GM06990 (cell line): ENCODE data around the gene UMOD.

Experiments
- DNase-seq: peaks from one replicate; pipeline ENCODE4 v3.0.0-alpha.2; 2011; ENCODE audit not compliant: insufficient read length; ENCODE audit errors: extremely low read depth
- H3K27me3 ChIP-seq: replicated peaks from 2 replicates; pipeline ENCODE4 v1.6.0; 2011; ENCODE audit warnings: low read length; ENCODE audit not compliant: control insufficient read depth, insufficient read depth
- H3K36me3 ChIP-seq: 2 replicates; pipeline ENCODE4 v1.5.1; 2011; ENCODE audit warnings: low read length; ENCODE audit not compliant: control insufficient read depth, insufficient read depth
- H3K4me3 ChIP-seq: replicated peaks from 2 replicates; pipeline ENCODE4 v1.5.1; 2011; ENCODE audit warnings: low read depth, mild to moderate bottlenecking, control low read depth, low read length
- TF ChIP-seq, protein P1 (sequence below): IDR thresholded peaks from 2 replicates; pipeline ENCODE4 v1.5.1; 2011; ENCODE audit warnings: low read length, control low read depth, mild to moderate bottlenecking, inconsistent platforms; ENCODE audit not compliant: insufficient read depth, poor library complexity, severe bottlenecking

The UMOD gene

DNA sequence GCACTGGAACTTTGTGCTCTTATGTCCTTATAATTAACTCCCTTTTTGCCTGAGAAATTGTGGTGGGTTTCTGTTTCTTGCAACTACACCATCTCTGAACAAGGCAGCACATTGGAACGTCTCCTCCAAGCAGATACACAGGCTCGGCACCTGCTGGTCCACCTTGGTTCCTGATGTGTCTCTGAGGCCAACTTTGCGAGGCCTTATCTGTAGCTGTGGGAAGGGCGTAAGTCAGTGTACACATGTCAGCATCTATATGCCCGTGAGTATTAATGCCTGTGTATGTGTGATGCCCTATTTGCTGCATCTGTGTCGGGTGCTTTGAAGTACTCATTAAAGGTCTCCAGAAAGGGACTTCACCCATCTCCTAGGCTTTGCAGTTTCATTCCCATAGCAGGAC, 42.7 kb downstream of the UMOD start:
- H3K36me3 ChIP-seq = no peaks in the 10 kb centered on the region
- TF ChIP-seq, protein P1, sequence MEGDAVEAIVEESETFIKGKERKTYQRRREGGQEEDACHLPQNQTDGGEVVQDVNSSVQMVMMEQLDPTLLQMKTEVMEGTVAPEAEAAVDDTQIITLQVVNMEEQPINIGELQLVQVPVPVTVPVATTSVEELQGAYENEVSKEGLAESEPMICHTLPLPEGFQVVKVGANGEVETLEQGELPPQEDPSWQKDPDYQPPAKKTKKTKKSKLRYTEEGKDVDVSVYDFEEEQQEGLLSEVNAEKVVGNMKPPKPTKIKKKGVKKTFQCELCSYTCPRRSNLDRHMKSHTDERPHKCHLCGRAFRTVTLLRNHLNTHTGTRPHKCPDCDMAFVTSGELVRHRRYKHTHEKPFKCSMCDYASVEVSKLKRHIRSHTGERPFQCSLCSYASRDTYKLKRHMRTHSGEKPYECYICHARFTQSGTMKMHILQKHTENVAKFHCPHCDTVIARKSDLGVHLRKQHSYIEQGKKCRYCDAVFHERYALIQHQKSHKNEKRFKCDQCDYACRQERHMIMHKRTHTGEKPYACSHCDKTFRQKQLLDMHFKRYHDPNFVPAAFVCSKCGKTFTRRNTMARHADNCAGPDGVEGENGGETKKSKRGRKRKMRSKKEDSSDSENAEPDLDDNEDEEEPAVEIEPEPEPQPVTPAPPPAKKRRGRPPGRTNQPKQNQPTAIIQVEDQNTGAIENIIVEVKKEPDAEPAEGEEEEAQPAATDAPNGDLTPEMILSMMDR = no peak
- no peak for DNase-seq
- no peak overlapping the region for H3K4me3 ChIP-seq
- H3K27me3 ChIP-seq = no peaks in the 10 kb centered on the region

DNA sequence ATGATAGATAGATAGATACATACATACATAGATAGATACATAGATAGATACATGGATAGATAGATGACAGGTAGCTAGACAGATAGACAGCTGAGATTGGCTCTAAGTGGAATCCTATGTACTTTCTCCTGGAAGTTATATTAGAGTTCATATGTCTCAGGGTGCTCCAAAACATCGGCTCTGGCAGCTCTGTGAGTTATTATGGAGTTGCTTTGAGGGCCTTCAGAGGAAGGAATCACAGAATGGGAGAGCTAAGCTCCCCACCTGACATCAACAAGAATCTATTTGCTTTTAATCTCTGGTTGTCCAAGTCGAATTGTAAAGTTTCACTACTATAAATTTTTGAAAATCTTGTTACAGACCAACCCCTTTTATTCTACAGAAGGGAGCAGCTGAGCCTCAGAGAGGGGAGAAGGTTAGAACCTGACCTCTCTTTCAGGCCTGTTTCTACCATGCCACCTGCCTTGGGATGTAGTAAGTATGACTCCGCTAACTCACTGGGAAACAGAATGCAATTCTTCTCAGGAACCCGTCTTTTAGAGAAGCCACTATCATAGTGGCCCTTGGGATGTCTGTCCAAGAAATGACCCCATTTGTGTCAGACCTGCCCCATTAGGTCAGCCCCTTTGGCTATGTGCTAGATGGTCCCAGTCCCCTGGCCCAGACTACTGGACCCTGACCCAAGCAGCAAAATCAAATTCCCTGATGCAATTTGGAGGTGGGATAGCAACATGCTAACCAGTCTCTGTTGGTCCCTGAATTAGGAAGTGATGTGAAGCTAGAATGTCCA, 43.5 kb downstream of the UMOD start:
- TF ChIP-seq, protein P1 = no peak
- no peaks in the 10 kb centered on the region for H3K36me3 ChIP-seq

DNA sequence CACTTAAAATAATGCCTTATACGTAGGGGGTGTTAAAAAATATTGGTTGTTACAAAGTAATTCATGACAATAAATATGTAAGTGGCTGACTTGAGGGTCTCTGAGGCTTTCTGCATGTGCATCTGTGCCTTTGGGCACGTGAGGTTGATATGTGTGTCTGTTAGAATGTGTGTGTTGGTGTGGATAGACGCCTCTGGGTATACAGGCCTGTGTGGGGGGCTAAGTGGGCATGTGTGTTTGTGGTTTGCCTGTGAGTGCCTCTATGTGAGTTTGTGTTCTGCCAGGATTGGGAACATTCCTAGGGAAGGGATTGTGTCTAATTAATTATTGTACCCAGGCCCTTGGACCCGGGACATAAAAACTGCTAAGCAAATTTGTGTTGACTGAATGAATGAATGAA, 44.2 kb downstream of the UMOD start:
- no peaks in the 10 kb centered on the region for H3K27me3 ChIP-seq
- no peak overlapping the region for H3K4me3 ChIP-seq
- DNase-seq = no peak
- H3K36me3 ChIP-seq = no peaks in the 10 kb centered on the region
- TF ChIP-seq, protein P1 = no peak

More for the DNA sequence above, 43.5 kb downstream of the UMOD start:
- H3K4me3 ChIP-seq = no peak overlapping the region
- DNase-seq = no peak
- no peaks in the 10 kb centered on the region for H3K27me3 ChIP-seq

DNA sequence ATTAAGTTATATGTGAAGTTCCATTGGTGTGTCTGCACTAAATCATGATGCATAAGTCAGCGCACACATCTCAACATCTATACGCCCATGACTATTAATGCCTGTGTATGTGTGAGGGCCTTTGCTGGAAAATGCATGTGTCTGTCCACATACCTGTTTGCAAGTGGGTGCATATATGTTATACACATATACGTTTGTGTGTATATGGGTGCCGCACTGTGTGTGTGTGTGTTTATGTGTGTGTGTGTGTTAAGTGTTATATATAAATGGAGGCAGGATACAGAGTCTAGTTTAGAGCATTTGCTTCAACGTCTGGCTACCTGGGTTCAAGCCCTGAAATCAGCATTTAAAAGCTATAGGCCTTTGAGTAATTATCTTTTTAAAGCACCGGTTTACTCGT, 44.7 kb downstream of the UMOD start:
- no peak for DNase-seq
- H3K27me3 ChIP-seq = no peaks in the 10 kb centered on the region
- H3K36me3 ChIP-seq = no peaks in the 10 kb centered on the region
- H3K4me3 ChIP-seq = no peak overlapping the region
- TF ChIP-seq, protein P1 = no peak

DNA sequence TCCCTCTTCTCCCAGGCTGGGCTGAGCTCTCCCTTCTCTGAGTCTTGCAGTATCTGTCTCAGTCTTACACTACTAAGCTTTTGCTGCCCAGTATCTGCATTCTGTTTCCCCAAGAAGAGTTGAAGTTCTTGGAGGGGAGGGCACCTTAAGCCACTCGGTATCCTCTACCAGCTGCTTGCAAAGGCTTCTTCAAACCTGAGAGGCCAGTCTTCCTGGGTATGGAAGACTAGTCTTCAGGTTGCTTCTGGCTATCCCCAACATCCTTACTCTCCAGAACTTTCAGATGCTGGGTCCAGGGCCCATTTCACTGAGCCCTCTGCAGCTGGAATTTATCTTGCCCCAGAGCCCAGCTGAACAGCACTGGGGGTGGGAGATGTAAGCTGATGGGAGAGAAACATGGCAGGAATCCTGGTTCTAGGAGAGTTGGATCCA, 45.3 kb downstream of the UMOD start:
- DNase-seq = no peak
- Histone ChIP-seq H3K36me3 (no peaks in the 10 kb centered on the region), H3K27me3 (no peaks in the 10 kb centered on the region), H3K4me3 (no peak overlapping the region)
- TF ChIP-seq, protein P1 = no peak
